GM19452 (cell line): Measurements from ENCODE around the gene FKTN.
A peak's percentile ranks its signal among the peaks of the same experiment; 100 is the strongest.
"Not testable (repeated sequence)": the region's sequence is repeated elsewhere in the genome, so short reads cannot be mapped to it uniquely, and the experiment has no call there.

Experiments used
- ATAC-seq: cut with Tn5 transposase; IDR thresholded peaks from one replicate; pipeline ENCODE4 v1.9.1; 2021; ENCODE audit not compliant: unreplicated experiment

FKTN gene

DNA sequence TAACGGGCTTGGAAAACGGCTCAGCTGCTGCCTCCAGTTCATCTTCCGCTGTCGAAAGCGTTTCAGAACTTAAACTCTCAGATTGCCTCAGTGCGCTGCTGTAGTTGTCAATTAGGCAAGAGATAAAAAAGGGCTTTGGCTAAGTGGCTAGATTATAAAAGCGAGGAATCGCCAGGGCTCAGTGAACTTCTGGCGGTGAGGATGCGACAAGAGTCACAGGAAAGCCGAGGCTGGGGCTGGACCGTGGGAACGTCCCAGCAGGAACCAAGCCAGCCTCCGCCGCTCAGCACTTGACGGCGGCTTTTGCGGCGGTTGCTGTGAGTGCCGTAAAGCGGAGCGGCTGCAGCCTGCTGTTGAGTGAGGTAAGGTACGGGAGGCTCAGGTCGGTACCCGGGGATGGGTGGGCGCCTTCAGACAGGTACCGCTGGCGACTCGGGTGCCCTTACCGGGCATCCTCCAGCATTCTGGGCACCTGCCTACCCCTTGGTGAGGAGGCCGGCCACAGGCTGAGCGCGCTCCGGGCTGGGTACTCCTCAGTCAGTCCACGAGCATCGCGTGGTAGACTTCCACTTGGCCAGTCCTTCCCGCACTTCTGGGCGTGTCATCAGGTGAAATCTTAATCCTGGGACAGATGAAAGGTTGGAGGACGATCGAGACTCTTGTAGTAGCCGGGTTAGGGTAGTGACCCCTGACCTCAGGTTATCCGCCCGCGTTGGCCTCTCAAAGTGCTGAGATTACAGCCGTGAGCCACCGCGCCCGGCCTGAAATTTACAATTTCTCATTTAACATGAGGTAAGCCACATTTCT, at the start of gene FKTN:
Gene FKTN (plus strand): TSS at position 328 of the 807 bp plus-strand sequence. CDS start 16,902 bp downstream, outside the sequence.
- ATAC-seq = peak; percentile 98

DNA sequence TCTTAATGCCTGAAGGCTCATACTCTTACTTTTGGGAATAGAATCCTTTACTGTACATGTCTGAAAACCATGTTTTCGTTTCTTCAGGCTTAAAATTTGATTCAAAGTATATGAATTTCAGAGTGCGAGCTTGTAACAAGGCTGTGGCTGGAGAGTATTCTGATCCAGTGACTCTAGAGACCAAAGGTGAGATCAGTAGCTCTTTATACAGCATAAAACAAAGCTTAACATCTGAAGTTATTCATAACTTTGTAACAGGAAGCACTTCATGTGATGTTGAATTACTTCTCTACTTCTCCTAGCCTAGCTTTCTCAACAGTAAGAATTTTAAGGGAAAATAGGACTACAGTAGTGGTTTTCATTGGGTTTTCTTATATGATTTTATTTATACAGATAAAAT, 49.4 kb upstream of the FKTN start:
- ATAC-seq = no peak

DNA sequence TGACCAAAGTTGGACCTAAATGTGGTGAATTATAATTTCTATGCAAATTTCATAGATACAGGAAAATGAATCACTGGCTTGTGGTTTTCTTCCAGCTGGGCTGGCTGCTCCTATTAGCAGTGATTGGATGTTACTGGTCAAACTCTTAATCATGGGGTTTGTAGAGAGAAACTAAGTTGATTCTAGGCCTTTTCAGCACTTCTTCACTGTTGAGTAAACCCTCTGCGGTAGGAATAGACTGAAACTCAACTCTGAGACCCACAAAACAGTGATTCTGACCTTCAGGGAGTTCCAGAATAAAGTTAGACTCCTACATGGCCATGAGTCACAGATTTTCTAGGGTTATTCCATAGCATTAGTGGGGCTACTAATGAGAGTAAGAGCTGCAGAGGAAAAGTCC, 47.9 kb upstream of the FKTN start:
- ATAC-seq = peak; percentile 90

DNA sequence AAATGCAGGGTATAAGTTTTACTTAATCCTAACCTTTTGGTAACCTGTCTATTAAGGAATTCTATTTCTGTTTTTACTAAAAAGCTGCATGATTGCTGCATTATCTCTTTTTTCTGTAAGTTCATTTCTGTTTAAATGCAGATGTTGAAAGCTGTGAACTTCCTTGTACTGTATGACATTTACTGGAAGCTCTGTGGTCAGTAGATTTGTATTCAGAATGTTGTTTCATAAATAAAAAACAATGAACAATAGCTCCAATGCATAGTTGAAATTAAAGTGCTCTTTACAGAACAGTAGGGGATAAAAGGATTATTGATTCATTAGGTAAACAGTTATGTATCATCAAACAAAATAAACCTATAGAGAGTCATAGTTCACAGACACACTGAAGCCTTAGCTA, 46.5 kb upstream of the FKTN start:
- ATAC-seq = no peak

DNA sequence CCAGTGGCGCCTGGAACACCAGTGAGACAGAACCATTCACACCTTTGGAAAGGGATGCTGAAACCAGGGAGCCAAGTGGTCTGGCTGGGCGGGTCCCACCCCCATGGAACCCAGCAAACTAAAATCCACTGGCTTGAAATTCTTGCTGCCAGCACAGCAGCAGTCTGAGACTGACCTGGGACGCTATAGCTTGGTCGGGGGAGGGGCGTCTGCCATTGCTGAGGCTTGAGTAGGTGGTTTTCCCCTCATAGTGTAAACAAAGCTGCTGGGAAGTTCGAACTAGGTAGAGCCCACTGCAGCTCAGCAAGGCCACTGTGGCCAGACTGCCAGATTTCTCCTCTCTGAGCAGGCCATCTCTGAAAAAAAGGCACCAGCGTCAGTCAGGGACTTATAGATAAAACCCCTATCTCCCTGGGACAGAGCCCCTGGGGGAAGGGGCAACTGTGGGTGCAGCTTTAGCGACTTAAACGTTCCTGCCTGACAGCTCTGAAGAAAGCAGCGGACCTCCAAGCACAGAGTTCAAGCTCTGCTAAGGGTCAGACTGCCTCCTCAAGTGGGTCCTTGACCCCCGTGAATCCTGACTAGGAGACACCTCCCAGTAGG, 42.0 kb upstream of the FKTN start:
- no peak for ATAC-seq

DNA sequence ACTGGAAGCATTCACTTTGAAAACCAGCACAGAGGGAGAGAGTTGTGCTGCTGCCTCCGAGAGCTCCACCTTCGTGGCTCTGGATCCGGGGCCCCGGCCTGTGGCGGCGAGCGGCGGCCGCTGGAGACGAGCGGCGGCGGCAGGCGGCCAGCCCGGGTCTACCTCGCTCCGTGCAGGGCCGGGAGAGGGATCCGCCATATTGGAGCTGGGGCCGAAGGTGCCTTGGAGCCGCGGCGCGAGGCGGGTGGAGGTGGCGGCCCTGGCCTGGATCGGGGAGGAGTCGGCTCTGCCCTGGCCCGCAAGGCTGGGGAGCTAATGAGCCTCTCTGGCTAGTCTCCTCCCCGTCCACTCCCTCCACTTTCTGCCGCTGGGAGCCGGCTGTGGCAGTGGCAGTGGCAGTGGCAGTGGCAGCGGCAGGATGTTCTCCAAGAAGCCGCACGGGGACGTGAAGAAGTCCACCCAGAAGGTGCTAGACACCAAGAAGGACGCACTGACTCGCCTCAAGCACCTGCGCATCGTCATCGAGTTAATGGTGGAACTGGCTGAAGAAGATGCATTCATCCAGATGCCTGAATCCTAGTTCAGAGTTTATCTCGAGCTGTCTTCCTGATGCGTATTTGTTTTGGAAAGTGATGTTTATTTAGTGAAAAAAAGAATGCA, 38.1 kb upstream of the FKTN start:
- not testable (repeated sequence) for ATAC-seq

DNA sequence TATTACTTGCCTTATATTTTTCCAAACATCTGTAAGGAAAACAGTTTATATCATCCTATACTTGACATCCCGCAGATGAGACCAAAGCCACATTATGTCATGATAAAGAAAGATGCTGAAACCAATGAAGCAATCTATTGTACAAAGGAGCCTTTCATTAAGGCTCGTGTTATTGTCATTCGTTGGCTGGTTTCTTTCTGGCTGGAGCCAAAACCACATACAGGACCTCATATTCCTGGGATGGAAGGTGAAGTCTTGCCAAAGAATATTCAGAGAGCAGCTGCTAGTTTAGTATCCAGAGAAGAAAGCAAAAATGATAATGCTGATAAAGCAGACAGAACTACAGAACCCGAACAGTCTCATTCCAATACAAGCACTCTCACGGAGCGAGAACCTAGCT, 36.9 kb upstream of the FKTN start:
- not testable (repeated sequence) for ATAC-seq

DNA sequence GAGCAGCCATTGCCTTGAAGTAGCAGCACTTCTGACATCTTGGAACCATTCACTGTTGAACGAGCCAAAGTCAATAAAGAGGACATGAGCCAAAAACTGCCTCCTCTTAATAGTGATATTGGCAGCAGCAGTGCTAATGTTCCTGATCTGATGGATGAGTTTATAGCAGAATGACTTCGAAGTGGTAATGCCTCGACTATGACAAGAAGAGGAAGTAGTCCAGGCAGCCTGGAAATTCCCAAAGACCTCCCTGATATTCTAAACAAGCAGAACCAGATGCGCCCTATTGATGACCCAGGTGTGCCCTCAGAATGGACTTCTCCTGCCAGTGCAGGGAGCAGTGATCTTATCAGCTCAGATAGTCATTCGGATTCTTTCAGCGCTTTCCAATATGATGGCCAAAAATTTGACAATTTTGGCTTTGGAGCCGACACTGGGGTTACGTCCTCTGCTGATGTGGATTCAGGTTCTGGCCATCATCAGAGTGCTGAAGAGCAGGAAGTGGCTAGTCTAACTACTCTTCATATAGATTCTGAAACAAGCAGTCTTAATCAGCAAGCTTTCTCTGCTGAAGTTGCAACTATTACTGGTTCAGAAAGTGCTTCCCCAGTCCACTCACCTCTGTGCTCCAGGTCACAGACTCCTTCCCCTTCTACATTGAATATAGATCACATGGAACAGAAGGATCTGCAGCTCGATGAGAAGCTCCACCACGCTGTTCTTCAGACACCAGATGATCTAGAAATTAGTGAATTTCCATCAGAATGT, 35.1 kb upstream of the FKTN start:
- ATAC-seq = peak; percentile 75

DNA sequence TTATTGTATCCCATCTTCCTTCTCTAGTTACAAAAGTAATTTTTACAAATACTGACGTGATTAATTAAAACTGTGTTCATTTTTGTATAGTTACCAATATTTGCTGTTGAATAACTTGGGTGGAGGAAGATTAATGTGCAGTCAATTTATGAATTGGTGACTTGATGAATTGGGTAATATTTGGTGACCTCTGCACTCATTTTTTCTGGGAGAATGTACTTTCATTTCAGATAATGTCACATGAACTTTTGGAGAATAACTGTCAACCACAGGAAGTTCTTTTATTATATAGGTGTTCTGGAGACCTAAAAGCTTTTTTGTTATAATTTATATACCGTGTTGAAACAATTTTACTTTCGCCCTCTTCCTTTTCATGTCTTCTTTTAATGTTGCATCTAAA, 26.4 kb upstream of the FKTN start:
- no peak for ATAC-seq

DNA sequence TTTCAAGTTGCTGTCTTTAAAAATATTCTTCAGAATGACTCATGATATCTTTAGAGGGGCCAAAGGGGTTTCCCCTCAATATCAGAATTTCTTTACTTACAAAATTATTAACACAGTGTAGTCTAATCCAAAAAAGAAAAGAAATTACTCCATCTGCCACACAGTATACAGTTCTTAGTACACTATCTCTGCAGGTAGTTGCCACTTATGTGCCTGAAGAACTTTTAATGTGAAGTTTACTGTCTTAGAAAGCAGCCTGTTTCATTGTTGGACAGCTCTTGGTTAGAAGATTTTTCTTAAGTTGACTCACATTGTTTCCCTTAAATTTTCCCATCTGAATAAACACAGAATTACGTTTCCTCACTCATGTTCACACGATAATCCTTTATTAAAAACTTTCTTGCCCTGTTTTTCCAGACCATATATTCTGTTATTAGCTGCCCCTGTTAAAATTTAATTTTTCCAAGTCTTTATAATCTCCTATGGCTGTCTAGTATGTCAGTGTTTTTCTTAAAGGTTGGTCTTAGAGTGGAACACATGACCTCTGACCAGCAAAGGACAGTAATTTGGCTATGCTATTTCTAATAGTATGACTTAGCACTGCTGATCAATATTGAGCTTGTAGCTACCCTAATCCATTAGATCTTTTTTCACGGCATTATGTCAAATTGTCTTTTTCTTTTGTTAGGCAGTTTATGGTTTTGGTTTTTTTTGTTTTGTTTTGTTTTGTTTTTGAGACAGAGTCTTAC, 21.8 kb upstream of the FKTN start:
- peak; percentile 53 for ATAC-seq

DNA sequence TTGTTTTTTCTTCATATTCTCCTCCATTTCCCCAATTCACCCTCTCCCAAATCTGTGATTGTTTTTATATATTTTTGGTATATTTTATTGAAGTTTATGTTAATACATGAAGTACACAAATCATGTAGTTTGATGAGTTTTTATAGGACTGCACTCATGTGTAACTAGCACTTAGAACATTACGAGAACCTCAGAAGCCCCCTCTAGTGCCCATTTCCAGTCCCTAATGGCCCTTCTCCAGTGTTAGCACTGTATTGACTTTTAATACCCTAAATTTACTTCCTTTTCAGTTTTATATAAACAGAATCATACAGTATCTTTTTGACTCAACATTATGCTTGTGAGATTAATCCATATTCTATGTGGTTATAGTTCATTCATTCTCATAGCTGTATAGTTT, 18.5 kb upstream of the FKTN start:
- no peak for ATAC-seq

DNA sequence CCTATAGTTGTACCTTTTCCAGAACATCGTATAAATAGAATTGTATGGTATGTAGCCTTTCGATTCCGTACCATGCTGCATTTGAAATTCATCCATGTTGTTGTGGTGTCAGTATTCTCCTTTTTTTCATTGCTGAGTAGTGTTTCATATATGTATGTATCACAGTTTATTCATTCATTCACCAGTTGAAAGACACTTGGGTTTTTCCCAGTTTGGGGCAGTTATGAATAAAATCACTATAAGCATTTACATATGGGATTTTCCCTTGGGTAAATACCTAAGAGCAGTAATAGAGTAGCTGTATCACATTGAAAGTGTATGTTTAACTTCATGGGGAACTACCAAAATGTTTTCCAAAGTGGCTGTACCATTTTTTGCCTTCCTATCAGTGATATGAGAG, 16.1 kb upstream of the FKTN start:
- peak; percentile 89 for ATAC-seq

DNA sequence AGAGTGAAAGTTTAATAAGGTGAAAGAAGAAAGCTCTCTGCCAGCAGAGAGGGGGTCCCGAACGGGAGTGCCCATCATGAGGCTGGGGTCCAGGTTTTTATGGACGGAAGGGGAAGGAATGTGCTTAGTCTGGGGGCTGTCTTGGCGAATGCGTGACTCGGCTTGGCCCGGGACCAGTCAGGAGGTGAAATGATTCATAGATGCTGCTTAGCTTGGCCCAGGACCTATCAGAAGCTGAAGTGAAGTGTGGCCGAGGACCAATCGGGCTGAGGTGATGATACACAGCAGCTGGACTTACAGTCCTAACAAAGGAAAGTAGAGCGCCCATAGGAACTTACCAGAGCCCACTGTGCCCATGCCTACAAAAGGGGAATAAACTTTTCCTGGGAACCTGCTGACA, 3.9 kb upstream of the FKTN start:
- no peak for ATAC-seq

DNA sequence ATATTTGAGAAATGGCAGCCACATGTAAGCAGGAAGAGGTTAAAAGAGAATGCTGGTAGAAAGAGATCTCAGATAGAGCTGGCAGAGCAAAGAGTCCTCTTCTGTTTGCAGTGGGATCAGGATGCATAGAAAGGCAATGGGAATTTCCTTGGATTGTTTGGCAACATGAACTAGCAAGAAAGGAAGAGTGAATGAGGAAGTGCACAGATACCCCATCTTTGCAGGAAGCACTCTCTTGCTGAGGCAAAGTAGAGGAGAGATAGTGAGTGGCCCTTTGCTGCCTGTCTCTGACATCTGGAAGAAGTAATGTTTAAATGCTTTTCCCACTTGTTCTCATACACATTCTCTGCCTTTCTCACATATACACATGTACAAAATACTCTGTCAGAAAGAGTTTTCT, 14.5 kb downstream of the FKTN start:
- no peak for ATAC-seq

DNA sequence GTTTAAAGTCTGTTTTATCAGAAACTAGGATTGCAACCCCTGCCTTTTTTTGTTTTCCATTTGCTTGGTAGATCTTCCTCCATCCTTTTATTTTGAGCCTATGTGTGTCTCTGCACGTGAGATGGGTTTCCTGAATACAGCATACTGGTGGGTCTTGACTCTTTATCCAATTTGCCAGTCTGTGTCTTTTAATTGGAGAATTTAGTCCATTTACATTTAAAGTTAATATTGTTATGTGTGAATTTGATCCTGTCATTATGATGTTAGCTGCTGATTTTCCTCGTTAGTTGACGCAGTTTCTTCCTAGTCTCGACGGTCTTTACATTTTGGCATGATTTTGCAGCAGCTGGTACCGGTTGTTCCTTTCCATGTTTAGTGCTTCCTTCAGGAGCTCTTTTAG, 22.0 kb downstream of the FKTN start:
- ATAC-seq = not testable (repeated sequence)

DNA sequence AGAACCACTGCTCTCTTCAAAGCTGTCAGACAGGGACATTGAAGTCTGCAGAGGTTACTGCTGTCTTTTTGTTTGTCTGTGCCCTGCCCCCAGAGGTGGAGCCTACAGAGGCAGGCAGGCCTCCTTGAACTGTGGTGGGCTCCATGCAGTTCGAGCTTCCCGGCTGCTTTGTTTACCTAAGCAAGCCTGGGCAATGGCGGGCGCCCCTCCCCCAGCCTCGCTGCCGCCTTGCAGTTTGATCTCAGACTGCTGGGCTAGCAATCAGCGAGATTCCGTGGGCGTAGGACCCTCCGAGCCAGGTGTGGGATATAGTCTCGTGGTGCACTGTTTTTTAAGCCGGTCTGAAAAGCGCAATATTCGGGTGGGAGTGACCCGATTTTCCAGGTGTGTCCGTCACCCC, 23.6 kb downstream of the FKTN start:
- not testable (repeated sequence) for ATAC-seq

DNA sequence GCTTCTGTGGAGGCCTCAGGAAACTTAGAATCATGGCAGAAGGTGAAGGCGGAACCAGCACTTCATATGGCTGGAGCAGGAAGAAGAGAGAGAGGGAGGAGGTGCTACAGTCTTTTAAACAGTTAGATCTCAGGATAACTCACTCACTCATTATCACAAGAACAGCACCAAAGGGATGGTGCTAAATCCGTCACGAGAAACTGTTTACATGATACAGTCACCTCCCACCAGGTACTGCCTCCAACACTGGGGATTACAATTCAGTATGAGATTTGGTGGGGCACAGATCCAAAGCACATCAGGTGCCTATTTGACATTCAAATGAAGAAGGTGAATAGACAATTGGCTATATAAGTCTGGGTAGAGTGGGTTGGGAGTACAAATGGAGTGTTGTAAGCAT, 35.2 kb downstream of the FKTN start:
- ATAC-seq = no peak

DNA sequence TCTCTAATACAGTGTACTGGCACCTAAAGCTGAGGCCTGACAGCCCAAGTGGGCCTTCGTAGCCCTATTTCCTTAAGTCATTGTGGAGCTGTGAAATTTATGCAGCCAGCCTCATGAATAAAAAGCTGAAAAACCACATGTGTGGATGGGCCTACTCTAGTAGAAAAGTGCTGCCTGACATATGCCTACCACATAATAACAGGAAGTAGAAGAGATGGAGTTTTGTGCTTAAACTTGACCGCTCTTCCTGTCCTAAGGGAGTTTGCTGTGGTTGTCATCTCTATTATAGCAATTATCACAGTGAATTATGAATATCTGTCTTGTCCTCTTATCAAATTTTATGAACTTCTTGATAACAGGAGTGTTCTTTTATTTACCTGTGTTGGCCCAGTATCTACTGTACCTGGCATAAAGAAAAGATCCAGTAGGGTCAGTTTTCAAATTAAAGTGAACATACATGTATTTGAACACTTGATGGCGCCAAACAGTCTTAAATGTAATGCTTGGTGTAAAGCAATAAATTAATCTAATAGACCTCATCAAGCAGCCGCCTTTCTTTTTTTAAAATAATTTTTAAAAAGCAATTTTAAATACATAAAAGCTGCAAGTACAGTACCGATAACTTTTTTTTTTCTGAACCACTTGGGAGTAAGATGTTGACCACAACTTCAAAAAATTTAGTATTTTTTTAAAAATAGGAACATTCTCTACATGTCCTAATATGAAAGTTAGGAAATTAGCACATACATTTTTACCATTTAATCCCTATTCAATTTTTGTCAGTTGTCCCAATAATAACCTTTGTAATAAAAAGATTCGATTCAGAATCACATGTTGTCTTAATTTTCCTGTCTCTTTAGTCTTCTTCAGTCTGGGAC, 51.0 kb downstream of the FKTN start:
- ATAC-seq = peak; percentile 82

DNA sequence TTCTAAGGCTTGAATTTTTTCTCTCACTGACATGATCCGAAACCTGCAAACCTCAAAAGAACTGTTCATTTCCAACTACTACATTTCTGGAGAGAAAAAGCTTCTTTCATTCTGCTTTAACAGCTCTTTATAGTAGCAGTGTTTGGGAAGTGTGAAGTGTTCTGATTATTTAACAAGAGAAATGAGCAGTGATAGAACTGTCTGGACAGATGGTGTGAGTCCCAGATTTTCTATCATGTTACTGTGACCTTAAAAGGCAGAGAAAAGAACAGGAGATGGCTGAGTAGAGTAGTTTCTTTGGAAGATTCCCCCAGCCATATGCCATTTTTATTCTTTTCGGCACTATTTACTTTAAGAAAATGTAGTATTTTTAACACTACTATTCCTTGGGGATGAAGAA, 63.1 kb downstream of the FKTN start:
- no peak for ATAC-seq

DNA sequence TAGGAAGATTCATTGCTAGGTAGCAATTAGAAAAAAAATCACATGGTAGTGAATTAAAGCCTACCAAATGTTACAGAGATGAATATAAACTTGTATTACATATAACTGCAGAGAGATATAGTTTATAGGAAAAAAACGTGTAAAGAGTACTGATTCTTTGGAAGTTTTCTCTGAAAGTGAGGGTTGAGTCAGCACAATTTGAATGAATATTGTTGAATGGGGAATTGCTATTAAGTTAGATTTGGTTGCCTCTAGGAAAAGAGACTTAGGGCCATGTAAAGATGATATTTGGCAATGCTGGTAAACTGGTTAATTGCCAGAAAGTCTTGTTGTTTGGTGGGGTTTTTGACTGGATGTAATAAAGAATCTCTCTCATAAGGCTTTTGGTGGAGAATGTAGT, 67.2 kb downstream of the FKTN start:
- no peak for ATAC-seq
